Measurements from ENCODE around the gene SPAG5.

The SPAG5 gene

GRCh38 chr17:28545787-28546415, 52.9 kb downstream of the SPAG5 start:
- H3K36me3 ChIP-seq (ENCODE audit: control insufficient read depth in 1 of 2, insufficient read depth in 2 of 2, low read length in 2 of 2), result peaks cover 0 to 14% of the 10 kb centered on the region in 2 donors
- H3K4me1 ChIP-seq (ENCODE audit: control insufficient read depth in 1 of 2, insufficient read depth in 2 of 2, low read length in 2 of 2), result peaks cover 14 to 16% of the 10 kb centered on the region in 2 donors
- no peak overlapping the region for H3K9ac ChIP-seq (ENCODE audit: low read depth in 1 of 2, low read length in 2 of 2)
- no peak overlapping the region for H3K4me3 ChIP-seq (ENCODE audit: low read depth in 1 of 2, low read length in 2 of 2)
- no peaks in the 10 kb centered on the region for H3K9me3 ChIP-seq (ENCODE audit: control insufficient read depth in 1 of 2, low read length in 2 of 2)
- no peaks in the 10 kb centered on the region for H3K27me3 ChIP-seq (ENCODE audit: control insufficient read depth in 1 of 2, insufficient read depth in 2 of 2, low read length in 2 of 2)
- no peak overlapping the region for H3K27ac ChIP-seq (ENCODE audit: low read depth, low read length)

GRCh38 chr17:28545141-28545503, 53.7 kb downstream of the SPAG5 start:
- no peaks in the 10 kb centered on the region for H3K27me3 ChIP-seq (ENCODE audit: control insufficient read depth in 1 of 2, insufficient read depth in 2 of 2, low read length in 2 of 2)
- no peak overlapping the region for H3K27ac ChIP-seq (ENCODE audit: low read depth, low read length)
- H3K4me1 ChIP-seq (ENCODE audit: control insufficient read depth in 1 of 2, insufficient read depth in 2 of 2, low read length in 2 of 2), result peaks cover 10 to 14% of the 10 kb centered on the region in 2 donors
- H3K9me3 ChIP-seq (ENCODE audit: control insufficient read depth in 1 of 2, low read length in 2 of 2), result no peaks in the 10 kb centered on the region
- no peak overlapping the region for H3K9ac ChIP-seq (ENCODE audit: low read depth in 1 of 2, low read length in 2 of 2)
- H3K36me3 ChIP-seq (ENCODE audit: control insufficient read depth in 1 of 2, insufficient read depth in 2 of 2, low read length in 2 of 2), result peaks cover 0 to 14% of the 10 kb centered on the region in 2 donors
- no peak overlapping the region for H3K4me3 ChIP-seq (ENCODE audit: low read depth in 1 of 2, low read length in 2 of 2)

GRCh38 chr17:28544402-28545140, 54.3 kb downstream of the SPAG5 start:
- Histone ChIP-seq H3K4me1 (ENCODE audit: control insufficient read depth in 1 of 2, insufficient read depth in 2 of 2, low read length in 2 of 2) (peaks cover 5 to 9% of the 10 kb centered on the region in 2 donors), H3K4me3 (ENCODE audit: low read depth in 1 of 2, low read length in 2 of 2) (no peak overlapping the region), H3K9me3 (ENCODE audit: control insufficient read depth in 1 of 2, low read length in 2 of 2) (no peaks in the 10 kb centered on the region), H3K27ac (ENCODE audit: low read depth, low read length) (no peak overlapping the region), H3K36me3 (ENCODE audit: control insufficient read depth in 1 of 2, insufficient read depth in 2 of 2, low read length in 2 of 2) (peaks cover 0 to 14% of the 10 kb centered on the region in 2 donors), H3K27me3 (ENCODE audit: control insufficient read depth in 1 of 2, insufficient read depth in 2 of 2, low read length in 2 of 2) (no peaks in the 10 kb centered on the region), H3K9ac (ENCODE audit: low read depth in 1 of 2, low read length in 2 of 2) (no peak overlapping the region)

GRCh38 chr17:28541439-28541838, 57.4 kb downstream of the SPAG5 start:
- Histone ChIP-seq H3K4me1 (ENCODE audit: control insufficient read depth in 1 of 2, insufficient read depth in 2 of 2, low read length in 2 of 2) (peaks cover 8 to 9% of the 10 kb centered on the region in 2 donors), H3K27me3 (ENCODE audit: control insufficient read depth in 1 of 2, insufficient read depth in 2 of 2, low read length in 2 of 2) (no peaks in the 10 kb centered on the region), H3K9me3 (ENCODE audit: control insufficient read depth in 1 of 2, low read length in 2 of 2) (no peaks in the 10 kb centered on the region), H3K27ac (ENCODE audit: low read depth, low read length) (no peak overlapping the region), H3K9ac (ENCODE audit: low read depth in 1 of 2, low read length in 2 of 2) (no peak overlapping the region), H3K4me3 (ENCODE audit: low read depth in 1 of 2, low read length in 2 of 2) (no peak overlapping the region), H3K36me3 (ENCODE audit: control insufficient read depth in 1 of 2, insufficient read depth in 2 of 2, low read length in 2 of 2) (peaks cover 0 to 1% of the 10 kb centered on the region in 2 donors)

GRCh38 chr17:28540231-28540630, 58.6 kb downstream of the SPAG5 start:
- H3K9me3 ChIP-seq (ENCODE audit: control insufficient read depth in 1 of 2, low read length in 2 of 2), result no peaks in the 10 kb centered on the region
- no peak overlapping the region for H3K27ac ChIP-seq (ENCODE audit: low read depth, low read length)
- H3K36me3 ChIP-seq (ENCODE audit: control insufficient read depth in 1 of 2, insufficient read depth in 2 of 2, low read length in 2 of 2), result no peaks in the 10 kb centered on the region
- no peak overlapping the region for H3K9ac ChIP-seq (ENCODE audit: low read depth in 1 of 2, low read length in 2 of 2)
- H3K4me3 ChIP-seq (ENCODE audit: low read depth in 1 of 2, low read length in 2 of 2), result no peak overlapping the region
- H3K27me3 ChIP-seq (ENCODE audit: control insufficient read depth in 1 of 2, insufficient read depth in 2 of 2, low read length in 2 of 2), result no peaks in the 10 kb centered on the region
- H3K4me1 ChIP-seq (ENCODE audit: control insufficient read depth in 1 of 2, insufficient read depth in 2 of 2, low read length in 2 of 2), result peaks cover 8 to 13% of the 10 kb centered on the region in 2 donors

- Histone ChIP-seq H3K4me1 (ENCODE audit: control insufficient read depth in 1 of 2, insufficient read depth in 2 of 2, low read length in 2 of 2) (peaks cover 9 to 13% of the 10 kb centered on the region in 2 donors), H3K9me3 (ENCODE audit: control insufficient read depth in 1 of 2, low read length in 2 of 2) (no peaks in the 10 kb centered on the region), H3K36me3 (ENCODE audit: control insufficient read depth in 1 of 2, insufficient read depth in 2 of 2, low read length in 2 of 2) (no peaks in the 10 kb centered on the region), H3K27me3 (ENCODE audit: control insufficient read depth in 1 of 2, insufficient read depth in 2 of 2, low read length in 2 of 2) (no peaks in the 10 kb centered on the region), H3K9ac (ENCODE audit: low read depth in 1 of 2, low read length in 2 of 2) (no peak overlapping the region), H3K27ac (ENCODE audit: low read depth, low read length) (no peak overlapping the region), H3K4me3 (ENCODE audit: low read depth in 1 of 2, low read length in 2 of 2) (no peak overlapping the region)
These were observed 60.4 kb downstream of the SPAG5 start for GRCh38 chr17:28538296-28538895.

- H3K4me1 ChIP-seq (ENCODE audit: control insufficient read depth in 1 of 2, insufficient read depth in 2 of 2, low read length in 2 of 2), result peaks cover 19 to 25% of the 10 kb centered on the region in 2 donors
- H3K9ac ChIP-seq (ENCODE audit: low read depth in 1 of 2, low read length in 2 of 2), result no peak overlapping the region
- no peak overlapping the region for H3K27ac ChIP-seq (ENCODE audit: low read depth, low read length)
- H3K4me3 ChIP-seq (ENCODE audit: low read depth in 1 of 2, low read length in 2 of 2), result no peak overlapping the region
- H3K36me3 ChIP-seq (ENCODE audit: control insufficient read depth in 1 of 2, insufficient read depth in 2 of 2, low read length in 2 of 2), result no peaks in the 10 kb centered on the region
- H3K27me3 ChIP-seq (ENCODE audit: control insufficient read depth in 1 of 2, insufficient read depth in 2 of 2, low read length in 2 of 2), result no peaks in the 10 kb centered on the region
- no peaks in the 10 kb centered on the region for H3K9me3 ChIP-seq (ENCODE audit: control insufficient read depth in 1 of 2, low read length in 2 of 2)
These were observed 61.6 kb downstream of the SPAG5 start for GRCh38 chr17:28537219-28537610.

GRCh38 chr17:28536532-28537218, 62.1 kb downstream of the SPAG5 start:
- Histone ChIP-seq H3K27me3 (ENCODE audit: control insufficient read depth in 1 of 2, insufficient read depth in 2 of 2, low read length in 2 of 2) (no peaks in the 10 kb centered on the region), H3K9me3 (ENCODE audit: control insufficient read depth in 1 of 2, low read length in 2 of 2) (no peaks in the 10 kb centered on the region), H3K9ac (ENCODE audit: low read depth in 1 of 2, low read length in 2 of 2) (no peak overlapping the region), H3K27ac (ENCODE audit: low read depth, low read length) (no peak overlapping the region), H3K4me3 (ENCODE audit: low read depth in 1 of 2, low read length in 2 of 2) (no peak overlapping the region), H3K4me1 (ENCODE audit: control insufficient read depth in 1 of 2, insufficient read depth in 2 of 2, low read length in 2 of 2) (peaks cover 19 to 25% of the 10 kb centered on the region in 2 donors), H3K36me3 (ENCODE audit: control insufficient read depth in 1 of 2, insufficient read depth in 2 of 2, low read length in 2 of 2) (no peaks in the 10 kb centered on the region)

- H3K9ac ChIP-seq (ENCODE audit: low read depth in 1 of 2, low read length in 2 of 2), result no peak overlapping the region
- H3K27me3 ChIP-seq (ENCODE audit: control insufficient read depth in 1 of 2, insufficient read depth in 2 of 2, low read length in 2 of 2), result peaks cover 0 to 3% of the 10 kb centered on the region in 2 donors
- H3K4me1 ChIP-seq (ENCODE audit: control insufficient read depth in 1 of 2, insufficient read depth in 2 of 2, low read length in 2 of 2), result peaks cover 19 to 25% of the 10 kb centered on the region in 2 donors
- no peak overlapping the region for H3K27ac ChIP-seq (ENCODE audit: low read depth, low read length)
- H3K9me3 ChIP-seq (ENCODE audit: control insufficient read depth in 1 of 2, low read length in 2 of 2), result no peaks in the 10 kb centered on the region
- no peaks in the 10 kb centered on the region for H3K36me3 ChIP-seq (ENCODE audit: control insufficient read depth in 1 of 2, insufficient read depth in 2 of 2, low read length in 2 of 2)
- H3K4me3 ChIP-seq (ENCODE audit: low read depth in 1 of 2, low read length in 2 of 2), result no peak overlapping the region
These were observed 64.0 kb downstream of the SPAG5 start for GRCh38 chr17:28534740-28535375.
